Neuron (in vitro differentiated cells): ENCODE data around the gene MCF2L2.

Experiments
- H2AFZ ChIP-seq: one replicate; pipeline ENCODE4 v1.6.1; 2013; ENCODE audit warnings: low read depth, mild to moderate bottlenecking, inconsistent platforms, low read length, moderate library complexity
- H3K27me3 ChIP-seq: one replicate; pipeline ENCODE4 v1.6.1; 2013; ENCODE audit warnings: low read length; ENCODE audit not compliant: insufficient read depth
- H3K36me3 ChIP-seq: one replicate; pipeline ENCODE4 v1.6.1; 2013; ENCODE audit warnings: low read length; ENCODE audit not compliant: insufficient read depth
- H3K4me1 ChIP-seq: one replicate; pipeline ENCODE4 v1.6.1; 2013; ENCODE audit warnings: low read length; ENCODE audit not compliant: insufficient read depth
- H3K4me3 ChIP-seq: 2 replicates; pipeline ENCODE4 v1.5.1; 2013; ENCODE audit warnings: mild to moderate bottlenecking, low read length, moderate library complexity
- H3K9me3 ChIP-seq: one replicate; pipeline ENCODE4 v1.6.1; 2013; ENCODE audit warnings: low read length

The MCF2L2 gene

GRCh38 chr3:183369117-183369516, 59.3 kb downstream of the MCF2L2 start:
- H3K36me3 ChIP-seq: no peaks in the 10 kb centered on the region
- H2AFZ ChIP-seq: no peak overlapping the region
- no peak overlapping the region for H3K4me3 ChIP-seq
- no peaks in the 10 kb centered on the region for H3K4me1 ChIP-seq
- no peaks in the 10 kb centered on the region for H3K9me3 ChIP-seq
- no peaks in the 10 kb centered on the region for H3K27me3 ChIP-seq

GRCh38 chr3:183360971-183361624, 67.3 kb downstream of the MCF2L2 start:
- Histone ChIP-seq H3K27me3 (no peaks in the 10 kb centered on the region), H2AFZ (no peak overlapping the region), H3K9me3 (no peaks in the 10 kb centered on the region), H3K36me3 (no peaks in the 10 kb centered on the region), H3K4me1 (peaks cover 4% of the 10 kb centered on the region), H3K4me3 (no peak overlapping the region)

DNA sequence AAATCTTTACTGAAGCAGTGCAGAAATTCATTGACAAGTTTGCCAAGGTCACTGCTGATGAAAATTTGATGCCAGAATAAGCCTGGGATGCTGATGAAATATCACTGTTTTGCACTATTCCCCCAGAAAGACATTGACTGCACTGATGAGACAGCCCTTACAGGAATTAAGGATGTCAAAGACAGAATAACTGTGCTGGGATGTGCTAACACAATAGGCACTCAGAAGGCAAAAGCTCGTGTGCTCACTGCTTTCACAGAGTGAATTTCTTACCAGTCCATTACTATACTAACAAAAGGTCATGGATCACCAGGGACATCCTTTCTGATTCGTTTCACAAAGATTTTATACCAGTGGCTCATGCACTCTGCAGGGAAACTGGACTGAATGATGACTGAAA, 69.4 kb downstream of the MCF2L2 start:
- H3K27me3 ChIP-seq: no peaks in the 10 kb centered on the region
- peaks cover 4% of the 10 kb centered on the region for H3K4me1 ChIP-seq
- H3K4me3 ChIP-seq: no peak overlapping the region
- H2AFZ ChIP-seq: no peak overlapping the region
- no peaks in the 10 kb centered on the region for H3K36me3 ChIP-seq
- no peaks in the 10 kb centered on the region for H3K9me3 ChIP-seq

- H3K36me3 ChIP-seq: no peaks in the 10 kb centered on the region
- peaks cover 4% of the 10 kb centered on the region for H3K4me1 ChIP-seq
- no peak overlapping the region for H3K4me3 ChIP-seq
- no peaks in the 10 kb centered on the region for H3K9me3 ChIP-seq
- no peaks in the 10 kb centered on the region for H3K27me3 ChIP-seq
- no peak overlapping the region for H2AFZ ChIP-seq
Measured at GRCh38 chr3:183357564-183358079, 70.8 kb downstream of the MCF2L2 start.

- no peak overlapping the region for H3K4me3 ChIP-seq
- no peaks in the 10 kb centered on the region for H3K9me3 ChIP-seq
- H3K27me3 ChIP-seq: no peaks in the 10 kb centered on the region
- no peaks in the 10 kb centered on the region for H3K36me3 ChIP-seq
- no peak overlapping the region for H2AFZ ChIP-seq
- peaks cover 4% of the 10 kb centered on the region for H3K4me1 ChIP-seq
Measured at GRCh38 chr3:183356920-183357319, 71.5 kb downstream of the MCF2L2 start.

GRCh38 chr3:183354874-183355273, 73.5 kb downstream of the MCF2L2 start:
- Histone ChIP-seq H3K9me3 (no peaks in the 10 kb centered on the region), H3K36me3 (no peaks in the 10 kb centered on the region), H3K4me1 (peaks cover 4% of the 10 kb centered on the region), H3K27me3 (no peaks in the 10 kb centered on the region), H2AFZ (no peak overlapping the region), H3K4me3 (no peak overlapping the region)

- Histone ChIP-seq H3K4me1 (peaks cover 4% of the 10 kb centered on the region), H3K36me3 (no peaks in the 10 kb centered on the region), H3K4me3 (no peak overlapping the region), H2AFZ (no peak overlapping the region), H3K27me3 (no peaks in the 10 kb centered on the region), H3K9me3 (no peaks in the 10 kb centered on the region)
Measured at GRCh38 chr3:183354325-183354831, 74.0 kb downstream of the MCF2L2 start.

- H3K4me3 ChIP-seq: no peak overlapping the region
- H3K4me1 ChIP-seq: no peaks in the 10 kb centered on the region
- no peak overlapping the region for H2AFZ ChIP-seq
- H3K9me3 ChIP-seq: no peaks in the 10 kb centered on the region
- H3K36me3 ChIP-seq: no peaks in the 10 kb centered on the region
- H3K27me3 ChIP-seq: no peaks in the 10 kb centered on the region
Measured at GRCh38 chr3:183353421-183353820, 75.0 kb downstream of the MCF2L2 start.

- H2AFZ ChIP-seq: no peak overlapping the region
- no peaks in the 10 kb centered on the region for H3K27me3 ChIP-seq
- H3K9me3 ChIP-seq: no peaks in the 10 kb centered on the region
- no peaks in the 10 kb centered on the region for H3K4me1 ChIP-seq
- H3K36me3 ChIP-seq: no peaks in the 10 kb centered on the region
- H3K4me3 ChIP-seq: no peak overlapping the region
Measured at GRCh38 chr3:183350164-183350563, 78.3 kb downstream of the MCF2L2 start.

DNA sequence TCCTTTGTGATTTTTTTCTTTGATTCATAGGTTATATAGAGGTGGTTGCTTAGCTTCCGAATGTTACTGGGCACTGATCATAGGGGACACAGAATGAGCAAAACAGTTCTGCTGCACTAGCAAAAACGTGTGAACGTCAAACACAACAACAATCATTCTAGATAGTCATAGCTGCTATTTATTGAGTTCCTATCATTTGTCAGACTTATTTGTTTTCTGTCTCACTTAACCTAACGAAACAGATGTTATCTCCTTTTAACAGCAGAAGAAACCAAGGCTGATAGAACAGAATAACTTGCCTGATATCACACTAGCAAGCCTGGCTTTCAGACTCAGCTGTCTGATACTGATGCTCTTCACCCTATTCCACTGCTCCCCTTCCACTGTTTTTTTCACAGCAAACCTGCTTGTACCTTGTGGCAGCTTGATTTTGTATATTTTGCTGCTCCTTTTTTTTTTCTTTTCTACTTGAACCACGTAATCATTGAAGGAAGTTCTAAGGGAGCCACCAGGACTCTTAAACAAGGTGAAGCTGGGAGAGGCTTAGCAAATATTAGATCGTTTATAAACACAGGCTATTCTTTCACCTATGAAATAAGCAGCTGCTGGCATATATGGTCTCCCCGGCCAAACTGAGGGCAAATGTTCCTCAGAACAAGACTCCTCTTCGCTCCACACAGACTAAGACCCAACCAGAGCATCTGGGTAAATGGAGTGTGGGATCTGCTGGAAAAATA, 78.8 kb downstream of the MCF2L2 start:
- Histone ChIP-seq H3K4me3 (no peak overlapping the region), H3K27me3 (no peaks in the 10 kb centered on the region), H2AFZ (no peak overlapping the region), H3K36me3 (no peaks in the 10 kb centered on the region), H3K9me3 (no peaks in the 10 kb centered on the region), H3K4me1 (no peaks in the 10 kb centered on the region)

- H3K4me1 ChIP-seq: peaks cover 3% of the 10 kb centered on the region
- no peak overlapping the region for H2AFZ ChIP-seq
- no peaks in the 10 kb centered on the region for H3K9me3 ChIP-seq
- H3K36me3 ChIP-seq: no peaks in the 10 kb centered on the region
- no peak overlapping the region for H3K4me3 ChIP-seq
- no peaks in the 10 kb centered on the region for H3K27me3 ChIP-seq
Measured at GRCh38 chr3:183342824-183343223, 85.6 kb downstream of the MCF2L2 start.

- no peaks in the 10 kb centered on the region for H3K36me3 ChIP-seq
- no peaks in the 10 kb centered on the region for H3K9me3 ChIP-seq
- no peaks in the 10 kb centered on the region for H3K27me3 ChIP-seq
- H2AFZ ChIP-seq: no peak overlapping the region
- H3K4me1 ChIP-seq: peaks cover 3% of the 10 kb centered on the region
- H3K4me3 ChIP-seq: no peak overlapping the region
Measured at GRCh38 chr3:183341545-183342288, 86.7 kb downstream of the MCF2L2 start.

- no peaks in the 10 kb centered on the region for H3K36me3 ChIP-seq
- peaks cover 3% of the 10 kb centered on the region for H3K4me1 ChIP-seq
- no peaks in the 10 kb centered on the region for H3K9me3 ChIP-seq
Measured at GRCh38 chr3:183340222-183340621, 88.2 kb downstream of the MCF2L2 start.

More at GRCh38 chr3:183340222-183340621, 88.2 kb downstream of the MCF2L2 start:
- Histone ChIP-seq H2AFZ (no peak overlapping the region), H3K27me3 (no peaks in the 10 kb centered on the region), H3K4me3 (no peak overlapping the region)
